Spinal cord (tissue), 10 donors: ENCODE data around the gene CHADL. TPM values are rescaled to one million over a fixed set of nuclear protein-coding genes. Genes with fewer than 3 reads are reported as not detected.

Source experiments
- DNase-seq, 6 donors: peaks; one replicate each; pipeline versions ENCODE4 v3.0.0 to v3.0.0-alpha.2; 2013 to 2015; ENCODE audit warnings: low spot score in 6 of 6, low read depth in 4 of 6
- H3K27ac ChIP-seq: one replicate; pipeline ENCODE4 v1.5.1; 2013; ENCODE audit warnings: low read depth, low read length, control low read depth
- H3K27me3 ChIP-seq: one replicate; pipeline ENCODE4 v1.6.1; 2013; ENCODE audit warnings: low read length; ENCODE audit not compliant: control insufficient read depth, insufficient read depth
- H3K36me3 ChIP-seq: one replicate; pipeline ENCODE4 v1.6.1; 2013; ENCODE audit warnings: low read length; ENCODE audit not compliant: control insufficient read depth, insufficient read depth
- H3K4me1 ChIP-seq: one replicate; pipeline ENCODE4 v1.6.1; 2013; ENCODE audit warnings: low read length; ENCODE audit not compliant: control insufficient read depth, insufficient read depth
- H3K4me3 ChIP-seq: one replicate; pipeline ENCODE4 v1.5.1; 2013; ENCODE audit warnings: low read depth, low read length, control low read depth
- H3K9me3 ChIP-seq: one replicate; pipeline ENCODE4 v1.6.1; 2013; ENCODE audit warnings: low read length; ENCODE audit not compliant: control insufficient read depth, insufficient read depth
- WGBS: methylation state at CpG from one replicate; pipeline ENCODE4 v1.1.5; 2013; ENCODE audit warnings: missing lambda C conversion rate; ENCODE audit not compliant: insufficient coverage; 5-methylcytosine and 5-hydroxymethylcytosine counted together
- polyA plus RNA-seq, 2 donors: library from polyadenylated mRNA; unstranded; fragments of 120-200 nt; gene quantifications; one replicate each; pipeline ENCODE4 v1.2.1, GENCODE V29; 2013; ENCODE audit not compliant: insufficient read length in 2 of 2
- total RNA-seq, 2 donors: library from RNA; depleted of rRNA in 1 of 2; stranded (reverse); fragments of 120-200 nt in 1 of 2; fragments of >200 nt in 1 of 2; gene quantifications; one replicate each; pipeline versions ENCODE4 v1.2.3 to v1.2.4, GENCODE V29; 2013 to 2014
- donor health status: healthy.

The CHADL gene
- total and polyA plus RNA-seq, 4 donors = 23.2 to 48.2 (median 37.5) TPM

DNA sequence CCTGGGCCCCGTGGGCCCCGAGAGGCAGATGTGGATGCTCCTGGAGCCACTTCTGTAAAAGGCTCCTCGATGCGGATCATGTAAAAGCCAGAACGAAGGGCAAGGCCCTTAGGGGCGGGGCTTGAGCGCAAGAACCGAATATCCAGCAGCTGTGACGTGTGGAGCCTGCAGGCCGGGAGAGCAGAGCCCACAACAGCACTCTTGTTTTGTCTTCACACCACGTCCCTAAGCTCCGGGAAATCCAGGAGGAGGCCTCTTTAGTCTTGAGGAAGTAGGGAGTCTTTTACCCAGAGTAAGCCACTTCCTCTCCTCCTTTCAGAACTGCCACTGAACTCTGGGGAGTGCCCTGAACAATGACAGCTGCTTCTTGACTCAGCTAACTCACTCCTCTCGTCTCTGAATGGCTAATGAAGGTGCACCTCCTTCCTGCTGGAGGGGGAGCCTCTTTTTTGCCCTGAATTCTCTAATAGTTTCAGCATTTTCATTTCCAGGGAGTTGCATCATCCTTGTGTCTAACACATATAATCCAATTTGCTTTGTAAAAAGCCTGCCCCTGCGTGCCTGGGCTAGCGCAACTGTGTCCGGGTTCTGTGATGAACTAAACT is 23.1 kb downstream of the CHADL start:
- peak in 1 of 6 donors; percentile 40 for DNase-seq
- no peak overlapping the region for H3K4me3 ChIP-seq
- peak overlapping the region; percentile 65 for H3K27ac ChIP-seq
- peaks cover 12% of the 10 kb centered on the region for H3K4me1 ChIP-seq
- peaks cover 84% of the 10 kb centered on the region for H3K36me3 ChIP-seq
- WGBS = 61% methylated on average over 14 of the region's 16 CpGs
- no peaks in the 10 kb centered on the region for H3K27me3 ChIP-seq
- H3K9me3 ChIP-seq = peaks cover 6% of the 10 kb centered on the region

DNA sequence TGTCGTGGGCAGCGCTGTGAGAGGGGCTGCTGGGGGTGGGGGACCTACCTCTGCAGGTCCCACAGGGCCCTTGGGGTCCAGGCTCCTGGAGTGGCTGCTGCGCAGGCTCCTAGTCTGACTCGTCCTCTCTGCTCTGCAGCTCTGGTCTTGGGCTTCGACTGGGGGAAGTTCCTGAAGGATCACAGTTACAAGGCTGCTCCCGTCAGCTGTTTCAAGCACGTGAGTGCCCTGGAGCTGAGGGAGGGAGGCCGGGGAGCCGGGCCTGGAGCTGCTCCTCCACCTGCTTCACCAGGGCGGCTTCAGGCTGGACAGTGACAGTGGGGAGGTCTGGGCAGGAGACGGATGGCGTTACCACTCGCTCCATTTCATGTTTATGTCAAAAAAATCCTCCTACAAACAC is 23.7 kb downstream of the CHADL start:
- Histone ChIP-seq H3K27me3 (no peaks in the 10 kb centered on the region), H3K4me3 (no peak overlapping the region), H3K9me3 (peaks cover 6% of the 10 kb centered on the region), H3K36me3 (peaks cover 84% of the 10 kb centered on the region), H3K27ac (peak overlapping the region; percentile 65), H3K4me1 (peaks cover 11% of the 10 kb centered on the region)
- WGBS = 85% methylated on average over 9 of the region's 13 CpGs
- no peak for DNase-seq

GRCh38 chr22:41215926-41216325 is 24.8 kb downstream of the CHADL start:
- H3K4me3 ChIP-seq = no peak overlapping the region
- peaks cover 6% of the 10 kb centered on the region for H3K9me3 ChIP-seq
- H3K27me3 ChIP-seq = no peaks in the 10 kb centered on the region
- H3K4me1 ChIP-seq = peaks cover 11% of the 10 kb centered on the region
- H3K27ac ChIP-seq = no peak overlapping the region
- WGBS = 98% methylated on average over 7 of the region's 7 CpGs
- H3K36me3 ChIP-seq = peaks cover 81% of the 10 kb centered on the region
- no peak for DNase-seq

DNA sequence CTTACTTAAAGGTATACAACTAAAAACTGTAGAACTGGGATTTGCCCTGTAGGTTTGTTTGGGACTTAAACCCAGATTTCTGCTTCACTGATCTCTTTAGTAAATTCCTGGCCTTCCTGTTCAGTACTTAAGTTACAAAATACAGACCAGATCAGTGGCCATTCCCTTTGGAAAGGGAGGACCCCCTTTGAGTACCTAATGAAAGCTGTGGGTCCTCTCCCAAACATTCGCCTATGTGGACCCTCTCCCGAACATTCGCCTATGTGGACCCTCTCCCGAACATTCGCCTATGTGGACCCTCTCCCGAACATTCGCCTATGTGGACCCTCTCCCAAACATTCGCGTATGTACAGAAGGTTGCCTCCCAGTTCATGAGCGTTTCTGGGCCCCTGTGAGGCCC is 25.3 kb downstream of the CHADL start:
- Histone ChIP-seq H3K36me3 (peaks cover 78% of the 10 kb centered on the region), H3K9me3 (peaks cover 6% of the 10 kb centered on the region), H3K27me3 (no peaks in the 10 kb centered on the region), H3K27ac (no peak overlapping the region), H3K4me3 (no peak overlapping the region), H3K4me1 (peaks cover 11% of the 10 kb centered on the region)
- over 99% methylated on average over 10 of the region's 10 CpGs for WGBS
- no peak for DNase-seq

DNA sequence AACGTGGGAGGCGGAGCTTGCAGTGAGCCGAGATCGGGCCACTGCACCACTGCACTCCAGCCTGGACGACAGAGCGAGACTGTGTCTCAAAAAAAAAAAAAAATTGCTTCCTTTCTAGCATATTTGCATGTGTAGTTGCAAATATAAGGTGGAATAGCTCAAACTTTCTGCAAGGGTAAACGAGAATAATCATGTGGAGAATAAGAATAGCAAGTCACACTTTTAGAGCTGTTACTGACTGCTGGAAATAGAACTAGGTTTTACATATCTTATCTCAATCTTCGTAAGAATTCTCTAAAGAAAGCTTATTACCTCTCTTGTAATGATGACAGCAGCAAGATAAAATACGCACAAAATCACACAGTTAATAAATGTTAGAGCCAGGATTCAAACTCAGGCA is 34.0 kb downstream of the CHADL start:
- H3K4me3 ChIP-seq = no peak overlapping the region
- peaks cover 29% of the 10 kb centered on the region for H3K36me3 ChIP-seq
- WGBS = 100% methylated on average over 1 of the region's 9 CpGs
- H3K27me3 ChIP-seq = no peaks in the 10 kb centered on the region
- no peak for DNase-seq
- H3K9me3 ChIP-seq = no peaks in the 10 kb centered on the region
- H3K4me1 ChIP-seq = peaks cover 13% of the 10 kb centered on the region
- H3K27ac ChIP-seq = no peak overlapping the region

- Histone ChIP-seq H3K27ac (peak within 1 kb of the TSS; percentile 61), H3K36me3 (peaks cover 23% of the 10 kb centered on the region), H3K4me3 (peak within 1 kb of the TSS; percentile 97), H3K27me3 (no peaks in the 10 kb centered on the region), H3K9me3 (no peaks in the 10 kb centered on the region), H3K4me1 (peaks cover 13% of the 10 kb centered on the region)
- WGBS = 2% methylated on average over 40 of the region's 47 CpGs
- DNase-seq = peak; percentile 86 to 99 (median 97)
Measured at GRCh38 chr22:41204992-41205900, 35.5 kb downstream of the CHADL start, which contains the start of gene L3MBTL2. Gene L3MBTL2 (plus strand): TSS chr22:41205312. CDS start chr22:41205363, 51 bp downstream.

DNA sequence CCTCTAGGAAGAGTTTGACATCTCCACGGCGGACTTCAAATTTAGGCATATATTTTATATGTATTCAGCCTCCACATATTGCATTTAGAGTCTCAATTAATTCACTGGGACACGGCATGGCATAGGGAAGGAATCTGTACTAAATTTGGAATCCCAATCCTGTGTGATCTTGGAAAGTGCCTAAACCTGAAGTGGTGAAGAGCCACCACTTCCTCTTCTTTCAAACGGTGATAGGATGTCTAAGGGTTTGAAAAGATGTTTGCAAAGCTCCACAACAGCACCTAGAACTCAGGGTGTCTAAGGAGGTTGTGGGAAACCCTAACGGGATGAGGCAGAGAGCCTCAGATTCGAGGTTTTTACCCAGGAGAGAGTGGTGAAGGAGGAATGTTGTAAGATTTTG is 36.7 kb downstream of the CHADL start:
- Histone ChIP-seq H3K27ac (no peak overlapping the region), H3K36me3 (peaks cover 12% of the 10 kb centered on the region), H3K4me3 (no peak overlapping the region), H3K9me3 (no peaks in the 10 kb centered on the region), H3K27me3 (peaks cover 3% of the 10 kb centered on the region), H3K4me1 (peaks cover 13% of the 10 kb centered on the region)
- 100% methylated on average over 1 of the region's 6 CpGs for WGBS
- no peak for DNase-seq

GRCh38 chr22:41203118-41203517 is 37.6 kb downstream of the CHADL start:
- H3K36me3 ChIP-seq = peaks cover 6% of the 10 kb centered on the region
- WGBS = 96% methylated on average over 2 of the region's 2 CpGs
- no peak overlapping the region for H3K27ac ChIP-seq
- H3K27me3 ChIP-seq = peaks cover 3% of the 10 kb centered on the region
- peaks cover 19% of the 10 kb centered on the region for H3K4me1 ChIP-seq
- H3K4me3 ChIP-seq = no peak overlapping the region
- H3K9me3 ChIP-seq = no peaks in the 10 kb centered on the region
- no peak for DNase-seq

GRCh38 chr22:41201141-41201540 is 39.6 kb downstream of the CHADL start:
- no peak overlapping the region for H3K4me3 ChIP-seq
- no peaks in the 10 kb centered on the region for H3K36me3 ChIP-seq
- H3K27me3 ChIP-seq = peaks cover 3% of the 10 kb centered on the region
- H3K4me1 ChIP-seq = peaks cover 29% of the 10 kb centered on the region
- DNase-seq = no peak
- no peak overlapping the region for H3K27ac ChIP-seq
- H3K9me3 ChIP-seq = no peaks in the 10 kb centered on the region
- WGBS = 77% methylated on average over 9 of the region's 10 CpGs
